HG03045 (cell line): ENCODE results near the gene LDAF1.
A peak's percentile ranks its signal among the peaks of the same experiment; 100 is the strongest.
"Not testable (repeated sequence)": the region's sequence is repeated elsewhere in the genome, so short reads cannot be mapped to it uniquely, and the experiment has no call there.

Experiments
- ATAC-seq: cut with Tn5 transposase; IDR thresholded peaks from one replicate; pipeline ENCODE4 v1.9.1; 2021; ENCODE audit warnings: mild to moderate bottlenecking, moderate library complexity; ENCODE audit not compliant: unreplicated experiment

LDAF1 gene

GRCh38 chr16:21158208-21159110 lies at the start of gene LDAF1:
Gene LDAF1 (plus strand): TSS chr16:21158674. CDS start chr16:21161183, 2,509 bp downstream.
- ATAC-seq = peak; percentile 83

GRCh38 chr16:21115551-21115950 lies 42.9 kb upstream of the LDAF1 start:
- ATAC-seq = not testable (repeated sequence)

- ATAC-seq = no peak
Measured at GRCh38 chr16:21116148-21116693, 42.3 kb upstream of the LDAF1 start.

- ATAC-seq = no peak
Measured at GRCh38 chr16:21117567-21117966, 40.9 kb upstream of the LDAF1 start.

- no peak for ATAC-seq
Measured at GRCh38 chr16:21120976-21121520, 37.4 kb upstream of the LDAF1 start.

- no peak for ATAC-seq
Measured at GRCh38 chr16:21125191-21125590, 33.3 kb upstream of the LDAF1 start.

- no peak for ATAC-seq
Measured at GRCh38 chr16:21126518-21126917, 32.0 kb upstream of the LDAF1 start.

GRCh38 chr16:21128991-21129390 lies 29.5 kb upstream of the LDAF1 start:
- ATAC-seq = no peak

GRCh38 chr16:21130811-21131210 lies 27.7 kb upstream of the LDAF1 start:
- ATAC-seq = no peak

- no peak for ATAC-seq
Measured at GRCh38 chr16:21134053-21134452, 24.4 kb upstream of the LDAF1 start.

- ATAC-seq = no peak
Measured at GRCh38 chr16:21145738-21146137, 12.7 kb upstream of the LDAF1 start.

- no peak for ATAC-seq
Measured at GRCh38 chr16:21150375-21151001, 8.0 kb upstream of the LDAF1 start, which contains the start of gene DNAH3. Gene DNAH3 (minus strand): TSS chr16:21150846. CDS start chr16:21150319, 527 bp downstream.

GRCh38 chr16:21152160-21153030 lies 6.1 kb upstream of the LDAF1 start:
- not testable (repeated sequence) for ATAC-seq

GRCh38 chr16:21153124-21153729 lies 5.2 kb upstream of the LDAF1 start:
- not testable (repeated sequence) for ATAC-seq

- not testable (repeated sequence) for ATAC-seq
Measured at GRCh38 chr16:21156011-21156410, 2.5 kb upstream of the LDAF1 start.

GRCh38 chr16:21156767-21157467 lies 1.6 kb upstream of the LDAF1 start:
- no peak for ATAC-seq

GRCh38 chr16:21157632-21158031 lies 842 bp upstream of the LDAF1 start:
- ATAC-seq = no peak

- no peak for ATAC-seq
Measured at GRCh38 chr16:21159281-21159951, 942 bp downstream of the LDAF1 start.

- ATAC-seq = no peak
Measured at GRCh38 chr16:21160276-21160675, 1.8 kb downstream of the LDAF1 start.
